Loucy (cell line): ENCODE data around the gene SLC25A12.

ENCODE experiments used
- H2AFZ ChIP-seq: fragments of 200-600 bp; sonication (generic); 2 replicates; pipeline ENCODE4 v1.6.0; 2016; ENCODE audit warnings: antibody characterized with exemption, mild to moderate bottlenecking, low read length, moderate library complexity
- H3F3A ChIP-seq: fragments of 200-600 bp; 2 replicates; pipeline ENCODE4 v1.6.0; 2016; ENCODE audit warnings: antibody characterized with exemption, low read depth, mild to moderate bottlenecking
- H3K27me3 ChIP-seq: fragments of 200-600 bp; sonication (generic); 2 replicates; pipeline ENCODE4 v1.6.1; 2014; ENCODE audit warnings: low read length, mild to moderate bottlenecking; ENCODE audit not compliant: insufficient read depth, poor library complexity, severe bottlenecking
- H3K36me3 ChIP-seq: fragments of 200-600 bp; sonication (generic); 2 replicates; pipeline ENCODE4 v1.6.1; 2016; ENCODE audit warnings: low read length; ENCODE audit not compliant: insufficient read depth
- H3K4me1 ChIP-seq: fragments of 200-600 bp; sonication (generic); 2 replicates; pipeline ENCODE4 v1.5.1; 2014; ENCODE audit warnings: low read length, mild to moderate bottlenecking; ENCODE audit not compliant: insufficient read depth, poor library complexity, severe bottlenecking
- H3K4me2 ChIP-seq: fragments of 200-600 bp; sonication (generic); 2 replicates; pipeline ENCODE4 v1.6.0; 2014; ENCODE audit warnings: antibody characterized with exemption, low read length, low read depth, mild to moderate bottlenecking; ENCODE audit not compliant: poor library complexity, severe bottlenecking
- H3K4me3 ChIP-seq: fragments of 200-600 bp; sonication (generic); 2 replicates; pipeline ENCODE4 v1.5.1; 2014; ENCODE audit warnings: low read length, mild to moderate bottlenecking, mixed read lengths; ENCODE audit not compliant: poor library complexity, severe bottlenecking
- H3K79me2 ChIP-seq: fragments of 200-600 bp; sonication (generic); 2 replicates; pipeline ENCODE4 v1.6.1; 2014; ENCODE audit warnings: low read length; ENCODE audit not compliant: insufficient read depth
- H3K9ac ChIP-seq: fragments of 200-600 bp; sonication (generic); 2 replicates; pipeline ENCODE4 v1.6.0; 2014; ENCODE audit warnings: mild to moderate bottlenecking, low read depth, low read length, moderate library complexity; ENCODE audit not compliant: poor library complexity, severe bottlenecking
- H3K9me2 ChIP-seq: fragments of 200-600 bp; sonication (generic); replicated peaks from 2 replicates; pipeline ENCODE4 v1.6.1; 2016; ENCODE audit warnings: low read depth, low read length, mixed read lengths
- H3K9me3 ChIP-seq: fragments of 200-600 bp; sonication (generic); 2 replicates; pipeline ENCODE4 v1.6.1; 2014; ENCODE audit warnings: mild to moderate bottlenecking, antibody characterized with exemption, low read length, low read depth; ENCODE audit not compliant: insufficient read depth
- H4K20me1 ChIP-seq: fragments of 200-600 bp; sonication (generic); 2 replicates; pipeline ENCODE4 v1.6.0; 2014; ENCODE audit warnings: antibody characterized with exemption, low read length, mild to moderate bottlenecking; ENCODE audit not compliant: insufficient read depth, poor library complexity, severe bottlenecking
- EZH2phosphoT487 ChIP-seq: fragments of 200-600 bp; IDR thresholded peaks from 2 replicates; pipeline ENCODE4 v1.6.1; 2018; ENCODE audit warnings: antibody characterized with exemption, mild to moderate bottlenecking, moderate library complexity, borderline replicate concordance
- TF ChIP-seq, protein P1 (sequence below): fragments of 200-600 bp; sonication (generic); conservative IDR thresholded peaks from 2 replicates; pipeline ENCODE4 v1.5.1; 2014; ENCODE audit warnings: mild to moderate bottlenecking, antibody characterized with exemption, low read length

Gene SLC25A12

DNA sequence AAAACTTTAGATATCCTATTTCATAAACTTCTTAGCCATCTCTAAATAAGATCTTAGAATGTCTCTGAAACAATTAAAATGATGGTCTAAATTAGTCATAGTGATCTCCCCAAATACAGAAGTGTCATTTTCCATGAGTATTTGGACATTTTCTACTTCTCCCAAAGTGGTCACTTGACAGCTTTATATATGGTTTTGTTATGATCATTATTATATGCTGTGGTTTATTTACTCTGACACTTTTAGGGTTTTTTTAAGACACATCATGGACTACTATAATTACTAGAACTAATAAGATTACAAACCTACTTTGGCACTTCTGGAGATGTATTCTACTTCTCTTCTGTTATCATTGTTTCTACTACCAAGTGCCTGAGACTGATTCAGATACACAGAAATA, 47.1 kb downstream of the SLC25A12 start:
- H3K79me2 ChIP-seq: no peaks in the 10 kb centered on the region
- H3K9me3 ChIP-seq: no peaks in the 10 kb centered on the region
- H3K27me3 ChIP-seq: no peaks in the 10 kb centered on the region
- no peak overlapping the region for H3K4me2 ChIP-seq
- H2AFZ ChIP-seq: no peak overlapping the region
- H3K4me1 ChIP-seq: no peaks in the 10 kb centered on the region
- peaks cover 6% of the 10 kb centered on the region; the same call in 1 of the 2 replicates for H3K36me3 ChIP-seq
- H4K20me1 ChIP-seq: no peaks in the 10 kb centered on the region
- H3K4me3 ChIP-seq: no peak overlapping the region
- no peak overlapping the region for H3K9ac ChIP-seq
- H3F3A ChIP-seq: no peaks in the 10 kb centered on the region
- TF ChIP-seq EZH2phosphoT487: no peak
- TF ChIP-seq, protein P1, sequence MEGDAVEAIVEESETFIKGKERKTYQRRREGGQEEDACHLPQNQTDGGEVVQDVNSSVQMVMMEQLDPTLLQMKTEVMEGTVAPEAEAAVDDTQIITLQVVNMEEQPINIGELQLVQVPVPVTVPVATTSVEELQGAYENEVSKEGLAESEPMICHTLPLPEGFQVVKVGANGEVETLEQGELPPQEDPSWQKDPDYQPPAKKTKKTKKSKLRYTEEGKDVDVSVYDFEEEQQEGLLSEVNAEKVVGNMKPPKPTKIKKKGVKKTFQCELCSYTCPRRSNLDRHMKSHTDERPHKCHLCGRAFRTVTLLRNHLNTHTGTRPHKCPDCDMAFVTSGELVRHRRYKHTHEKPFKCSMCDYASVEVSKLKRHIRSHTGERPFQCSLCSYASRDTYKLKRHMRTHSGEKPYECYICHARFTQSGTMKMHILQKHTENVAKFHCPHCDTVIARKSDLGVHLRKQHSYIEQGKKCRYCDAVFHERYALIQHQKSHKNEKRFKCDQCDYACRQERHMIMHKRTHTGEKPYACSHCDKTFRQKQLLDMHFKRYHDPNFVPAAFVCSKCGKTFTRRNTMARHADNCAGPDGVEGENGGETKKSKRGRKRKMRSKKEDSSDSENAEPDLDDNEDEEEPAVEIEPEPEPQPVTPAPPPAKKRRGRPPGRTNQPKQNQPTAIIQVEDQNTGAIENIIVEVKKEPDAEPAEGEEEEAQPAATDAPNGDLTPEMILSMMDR: no peak
- H3K9me2 ChIP-seq: no peaks in the 10 kb centered on the region

DNA sequence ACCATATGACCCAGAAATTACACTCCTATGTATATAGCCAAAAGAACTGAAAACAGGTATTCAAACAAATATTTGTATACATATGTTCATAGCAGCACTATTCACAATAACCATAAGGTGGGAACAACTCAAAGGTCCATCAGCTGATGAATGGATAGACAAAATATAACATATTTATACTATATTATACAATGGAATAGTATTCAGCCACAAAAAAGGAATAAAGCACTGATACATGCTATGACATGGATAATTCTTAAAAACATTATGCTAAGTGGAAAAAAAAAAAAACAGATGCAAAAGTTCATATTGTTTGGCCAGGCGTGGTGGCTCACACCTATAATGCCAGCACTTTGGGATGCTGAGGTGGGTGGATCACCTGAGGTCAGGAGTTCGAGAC, 52.0 kb downstream of the SLC25A12 start:
- Histone ChIP-seq H3K4me3 (no peak overlapping the region), H3K4me1 (no peaks in the 10 kb centered on the region), H2AFZ (no peak overlapping the region), H3F3A (no peaks in the 10 kb centered on the region), H3K4me2 (no peak overlapping the region), H3K36me3 (peaks cover 11% of the 10 kb centered on the region; the same call in 1 of the 2 replicates), H4K20me1 (no peaks in the 10 kb centered on the region), H3K27me3 (no peaks in the 10 kb centered on the region), H3K9me2 (no peaks in the 10 kb centered on the region), H3K9me3 (no peaks in the 10 kb centered on the region), H3K79me2 (no peaks in the 10 kb centered on the region), H3K9ac (no peak overlapping the region)
- TF ChIP-seq EZH2phosphoT487: no peak
- TF ChIP-seq, protein P1: no peak

- Histone ChIP-seq H3K4me2 (no peak overlapping the region), H3K9me3 (no peaks in the 10 kb centered on the region), H3K4me3 (no peak overlapping the region), H2AFZ (no peak overlapping the region), H3K4me1 (no peaks in the 10 kb centered on the region), H3K9me2 (no peaks in the 10 kb centered on the region), H3K27me3 (no peaks in the 10 kb centered on the region), H3K79me2 (no peaks in the 10 kb centered on the region), H3K9ac (no peak overlapping the region), H3F3A (no peaks in the 10 kb centered on the region), H4K20me1 (no peaks in the 10 kb centered on the region), H3K36me3 (peaks cover 51% of the 10 kb centered on the region)
- TF ChIP-seq, protein P1: no peak
- TF ChIP-seq EZH2phosphoT487: no peak
Observed at GRCh38 chr2:171837736-171838135, 56.3 kb downstream of the SLC25A12 start.
